ENCODE data around the gene ATF7. TPM values are rescaled to one million over a fixed set of nuclear protein-coding genes. Genes with fewer than 3 reads are reported as not detected.
"Not testable (repeated sequence)": the region's sequence is repeated elsewhere in the genome, so short reads cannot be mapped to it uniquely, and the experiment has no call there.

Gene ATF7
- total RNA-seq, 2 donors from 2014 or later = 58.1 to 61.2 TPM

DNA sequence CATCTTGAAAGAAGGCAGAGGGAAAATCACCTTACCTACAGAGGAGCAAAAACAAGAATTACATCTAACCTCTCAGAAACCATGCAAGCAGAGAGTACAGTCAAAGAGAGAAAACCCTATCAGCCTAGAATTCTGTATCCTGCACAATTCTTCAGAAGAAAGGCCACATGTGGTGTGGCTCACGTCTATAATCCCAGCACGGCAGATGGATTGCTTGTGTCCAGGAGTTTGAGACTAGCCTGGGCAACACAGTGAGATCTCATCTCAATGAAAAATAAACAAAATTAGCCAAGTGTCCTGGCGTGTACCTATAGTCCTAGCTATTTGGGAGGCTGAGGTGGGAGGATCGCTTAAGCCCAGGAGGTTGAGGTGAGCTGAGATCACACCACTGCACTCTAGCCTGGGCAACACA is 48.2 kb downstream of the ATF7 start:
- DNase-seq (ENCODE audit: low spot score) = no peak

DNA sequence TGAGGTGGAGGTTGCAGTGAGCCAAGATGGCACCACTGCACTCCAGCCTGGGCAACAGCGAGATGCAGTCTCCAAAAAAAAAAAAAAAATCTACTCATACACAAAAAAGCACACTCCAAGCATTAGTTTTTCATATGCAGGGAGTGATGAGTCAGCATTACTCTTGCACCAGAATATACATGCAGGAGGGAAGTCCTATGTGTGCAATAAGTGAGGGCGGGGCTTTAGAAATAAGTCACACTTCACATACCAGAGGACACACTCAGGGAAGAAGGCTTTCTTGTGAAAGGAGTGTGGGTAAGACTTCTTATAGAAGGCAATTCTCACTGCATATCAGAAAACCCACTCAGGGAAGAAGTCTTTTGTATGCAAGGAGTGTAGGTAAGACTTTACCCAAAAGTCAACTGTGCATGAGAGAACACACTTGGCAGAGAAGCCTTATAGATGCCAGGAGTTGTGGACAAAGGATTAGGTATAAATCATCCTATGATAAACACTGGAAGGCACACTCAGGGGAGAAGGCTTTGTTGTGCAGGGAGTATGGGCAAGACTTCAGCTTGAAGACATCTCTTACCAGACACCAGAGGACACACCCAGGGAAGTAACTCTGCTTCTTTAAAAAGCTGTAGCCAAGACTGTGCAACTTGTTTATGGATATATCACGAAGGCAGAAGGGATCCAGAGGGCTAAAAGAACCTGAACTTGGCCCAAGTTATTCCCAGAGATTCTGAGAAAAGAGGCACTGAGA is 50.5 kb downstream of the ATF7 start:
- intact Hi-C loops (cut with DNase I) = no loop called here
- no peak for DNase-seq (ENCODE audit: low spot score)

More for the DNA sequence above, 48.2 kb downstream of the ATF7 start:
- intact Hi-C loops (cut with DNase I) = no loop called here

DNA sequence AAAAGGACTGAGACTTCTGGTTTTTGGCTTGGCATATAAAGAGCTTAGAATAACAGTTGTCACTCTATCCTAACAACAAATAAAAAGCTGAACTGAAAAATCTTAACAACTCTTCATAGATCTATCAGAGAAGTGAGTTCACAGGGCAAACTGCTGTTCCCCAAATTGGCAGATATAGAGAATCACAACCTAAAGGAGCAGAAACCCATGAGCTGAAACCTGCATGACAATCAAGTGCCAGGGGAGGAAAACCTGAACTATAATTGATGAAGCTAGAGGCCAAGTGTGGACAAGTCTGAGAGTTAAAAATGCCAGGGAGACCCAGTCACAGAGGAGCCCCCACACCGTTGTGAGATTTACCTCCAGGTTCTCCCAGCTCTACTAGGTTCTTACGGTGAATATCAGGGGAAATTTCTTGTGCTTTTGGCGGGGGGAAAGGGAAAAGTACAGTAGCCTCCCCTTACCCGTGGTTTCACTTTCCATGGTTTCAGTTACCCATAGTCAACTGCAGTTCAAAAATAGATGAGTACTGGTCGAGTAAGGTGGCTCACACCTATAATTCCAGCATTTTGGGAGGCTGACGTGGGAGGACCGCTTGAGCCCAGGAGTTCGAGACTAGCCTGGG is 53.9 kb downstream of the ATF7 start:
- intact Hi-C loops (cut with DNase I) = no loop called here
- no peak for DNase-seq (ENCODE audit: low spot score)

DNA sequence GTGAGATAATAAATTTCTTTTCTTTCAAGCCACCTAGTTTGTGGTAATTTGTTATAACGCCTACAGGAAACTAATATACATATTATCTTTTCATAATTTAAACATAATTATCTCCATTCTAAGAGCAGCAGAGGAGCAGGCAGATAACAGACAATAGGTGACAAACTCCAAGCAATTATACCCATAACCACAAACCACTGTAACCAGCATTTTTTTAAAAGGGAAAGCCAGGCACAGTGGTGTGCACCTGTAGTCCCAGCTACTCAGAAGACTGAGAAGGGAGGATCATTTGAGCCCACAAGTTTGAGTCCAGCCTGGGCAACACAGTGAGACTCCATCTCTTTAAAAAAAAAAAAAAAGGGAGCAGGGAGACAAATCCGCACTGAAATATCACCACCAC is 54.9 kb downstream of the ATF7 start:
- DNase-seq (ENCODE audit: low spot score) = no peak
- intact Hi-C loops (cut with DNase I) = no loop called here

DNA sequence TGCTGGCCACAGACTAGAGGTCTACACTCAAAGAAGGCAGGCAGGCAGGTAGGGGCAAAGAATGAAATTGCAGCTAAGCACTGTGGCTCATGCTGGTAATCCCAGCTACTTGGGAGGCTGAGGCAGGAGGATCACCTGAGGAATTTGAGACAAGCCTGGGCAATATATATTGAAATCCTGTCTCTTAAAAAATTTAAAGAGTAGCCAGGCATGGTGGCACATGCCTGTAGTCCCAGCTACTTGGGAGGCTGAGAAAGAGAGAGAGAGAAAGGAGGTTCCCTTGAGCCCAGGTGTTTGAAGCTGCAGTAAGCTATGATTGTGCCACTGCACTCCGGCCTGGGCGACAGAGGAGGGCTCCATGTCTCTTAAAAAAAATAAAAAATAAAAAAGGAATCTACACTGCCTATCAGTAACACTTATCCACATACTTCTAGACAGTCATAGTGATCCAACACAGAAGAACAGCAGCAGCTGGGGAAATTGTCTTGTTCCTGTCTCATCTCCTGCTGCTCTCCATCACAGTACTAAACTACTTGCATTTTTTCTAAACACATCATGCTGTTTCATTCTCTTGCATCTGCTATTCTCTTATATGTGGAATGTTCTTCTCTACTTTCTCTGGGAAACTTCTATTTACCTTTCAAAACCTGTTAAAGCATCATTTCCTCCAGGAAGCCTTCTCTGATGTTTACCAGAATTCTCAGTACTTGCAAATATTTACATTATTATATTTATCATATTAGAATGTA is 57.2 kb downstream of the ATF7 start:
- intact Hi-C loops (cut with DNase I) = loop anchor here in 1 of 2 donors (10.0 kb wide), 1 partner anchor 46 kb away; no protein-coding TSS in a partner anchor
- DNase-seq (ENCODE audit: low spot score) = no peak

DNA sequence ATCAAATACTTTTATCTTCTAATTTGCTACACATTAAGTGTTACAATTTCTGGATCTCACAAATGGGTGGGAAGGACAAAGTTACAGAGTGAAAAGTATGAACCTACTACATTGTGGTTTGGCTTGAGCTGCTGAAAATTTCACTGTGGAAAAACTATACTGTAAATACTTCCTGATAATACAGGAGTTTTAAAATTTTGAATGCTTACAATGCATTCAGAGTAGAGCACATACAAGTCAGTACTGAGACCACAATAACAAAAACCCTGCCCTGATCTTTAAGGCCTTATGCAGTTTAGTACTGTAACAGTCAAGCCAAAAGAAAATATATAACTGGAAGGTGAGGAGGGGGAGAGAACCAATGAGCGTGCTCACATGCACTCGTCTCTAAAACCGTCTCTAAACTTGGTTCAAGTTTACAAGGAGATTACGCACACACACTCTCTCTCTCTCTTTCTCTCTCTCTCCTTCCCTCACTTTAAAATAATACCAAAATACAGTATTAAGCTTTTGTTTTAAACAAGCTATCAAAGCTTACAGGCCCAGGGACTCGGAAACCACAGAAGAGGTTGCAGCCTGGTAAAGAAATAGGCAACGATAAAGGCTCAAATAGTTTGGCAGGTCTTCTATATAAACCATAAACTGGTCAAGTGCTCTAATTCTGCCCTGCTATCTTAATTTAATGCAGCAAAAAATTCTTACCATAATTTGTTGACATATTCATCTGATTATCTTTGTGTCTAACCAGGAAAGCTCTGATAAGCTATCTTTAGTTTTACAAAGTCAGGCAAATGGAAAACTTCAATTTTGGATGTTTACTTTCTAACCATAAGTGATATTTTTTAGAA is 58.0 kb downstream of the ATF7 start:
- intact Hi-C loops (cut with DNase I) = loop anchor here in 1 of 2 donors (10.0 kb wide), 1 partner anchor 47 kb away; no protein-coding TSS in a partner anchor
- DNase-seq (ENCODE audit: low spot score) = no peak

DNA sequence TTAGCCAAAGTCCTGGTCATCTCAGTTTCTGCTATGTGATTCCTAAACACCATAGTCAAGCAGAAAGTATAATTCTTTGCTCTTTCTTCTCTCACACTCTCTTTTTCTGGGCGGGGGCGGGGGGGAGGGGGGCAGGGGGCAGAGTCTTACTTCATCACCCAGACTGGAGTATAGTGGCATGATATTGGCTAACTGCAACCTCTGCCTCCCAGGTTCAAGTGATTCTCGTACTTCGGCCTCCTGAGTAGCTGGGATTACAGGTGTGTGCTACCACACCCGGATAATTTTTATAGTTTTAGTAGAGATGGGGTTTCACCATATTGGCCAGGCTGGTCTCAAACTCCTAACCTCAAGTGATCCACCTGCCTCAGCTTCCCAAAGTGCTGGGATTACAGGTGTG is 60.8 kb downstream of the ATF7 start:
- DNase-seq (ENCODE audit: low spot score) = not testable (repeated sequence)
- intact Hi-C loops (cut with DNase I) = loop anchor here in 1 of 2 donors (10.0 kb wide), 1 partner anchor 49 kb away; no protein-coding TSS in a partner anchor

DNA sequence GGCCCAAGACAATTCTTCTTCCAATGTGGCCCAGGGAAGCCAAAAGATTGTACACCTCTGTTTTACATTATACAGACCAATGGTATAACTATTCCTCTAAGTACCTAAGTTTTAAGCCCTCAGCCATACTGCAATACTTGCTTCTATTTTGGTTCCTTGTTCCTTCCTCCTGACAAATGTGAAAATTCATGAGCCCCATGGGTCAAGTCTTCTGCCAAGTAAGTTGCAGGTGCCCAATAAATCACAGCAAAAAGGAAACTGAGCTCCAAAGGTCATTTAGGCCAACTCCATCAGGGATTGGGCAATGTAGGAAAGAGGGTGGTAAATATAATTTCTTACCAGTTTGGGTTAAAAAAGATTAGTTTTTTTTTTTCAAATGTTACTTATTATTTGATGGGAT is 61.2 kb downstream of the ATF7 start:
- intact Hi-C loops (cut with DNase I) = loop anchor here in 1 of 2 donors (10.0 kb wide), 1 partner anchor 50 kb away; no protein-coding TSS in a partner anchor
- DNase-seq (ENCODE audit: low spot score) = no peak

DNA sequence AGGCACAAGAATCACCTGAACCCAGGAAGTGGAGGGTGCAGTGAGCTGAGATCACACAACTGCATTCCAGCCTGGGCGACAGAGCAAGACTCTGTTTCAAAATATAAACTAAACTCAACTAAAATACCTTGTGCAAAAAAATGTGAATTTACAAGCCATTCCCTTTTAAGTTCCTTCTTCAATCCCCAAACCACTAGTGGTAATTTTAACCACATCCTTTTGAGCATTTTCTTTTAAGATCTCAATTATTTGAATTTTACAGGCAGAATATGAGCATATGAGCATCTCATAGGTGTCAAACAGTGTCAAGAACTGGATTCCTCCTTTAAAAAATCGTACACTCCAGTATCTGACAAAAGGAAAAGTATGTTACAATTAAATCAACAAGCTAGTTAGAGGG is 61.9 kb downstream of the ATF7 start:
- intact Hi-C loops (cut with DNase I) = loop anchor here in 1 of 2 donors (10.0 kb wide), 1 partner anchor 51 kb away; no protein-coding TSS in a partner anchor
- DNase-seq (ENCODE audit: low spot score) = no peak

DNA sequence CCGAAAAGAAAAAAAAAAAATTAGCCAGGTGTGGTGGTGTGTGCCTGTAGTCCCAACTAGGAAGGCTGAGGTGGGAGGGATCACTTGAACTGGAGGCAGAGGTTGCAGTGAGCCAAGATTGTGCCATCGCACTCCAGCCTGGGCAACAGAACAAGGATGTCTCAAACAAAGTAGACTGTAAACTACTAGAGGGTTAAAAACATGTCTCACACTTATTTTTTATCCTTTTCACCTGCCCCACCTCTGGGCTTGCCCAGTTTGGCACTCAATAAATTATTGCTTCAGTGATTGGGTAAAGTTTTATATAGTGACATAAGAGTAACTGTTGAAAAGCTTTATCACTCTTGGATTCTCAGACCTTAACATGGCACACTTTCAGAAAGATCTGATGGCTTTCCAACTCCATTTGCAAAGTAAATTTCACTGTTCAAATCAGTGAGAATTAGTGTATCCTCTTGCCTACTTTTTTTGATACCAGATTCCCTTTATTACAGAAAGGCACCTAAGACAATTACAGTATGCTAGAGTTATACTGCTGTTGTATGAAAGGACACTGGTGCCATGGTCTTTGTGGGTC is 62.6 kb downstream of the ATF7 start:
- no peak for DNase-seq (ENCODE audit: low spot score)
- intact Hi-C loops (cut with DNase I) = loop anchor here in 1 of 2 donors (10.0 kb wide), 1 partner anchor 51 kb away; no protein-coding TSS in a partner anchor

DNA sequence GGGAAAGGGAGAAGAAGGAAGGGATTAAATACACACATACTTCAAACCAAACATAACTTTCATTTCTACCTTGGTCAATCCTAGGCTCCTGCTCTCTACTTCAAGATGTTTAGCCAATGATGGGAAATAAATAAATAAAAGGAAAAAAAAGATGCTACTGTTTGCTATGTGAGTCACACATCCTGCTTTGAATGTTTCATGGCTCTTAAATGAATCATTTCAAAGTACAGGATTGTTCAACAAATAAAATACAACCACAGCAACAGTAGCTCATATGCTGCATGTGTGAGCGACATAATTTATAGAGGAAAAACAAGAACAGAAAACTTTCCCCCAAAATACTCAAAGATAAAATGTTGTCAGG is 64.6 kb downstream of the ATF7 start:
- intact Hi-C loops (cut with DNase I) = loop anchor here in 1 of 2 donors (10.0 kb wide), 1 partner anchor 53 kb away; no protein-coding TSS in a partner anchor
- no peak for DNase-seq (ENCODE audit: low spot score)

DNA sequence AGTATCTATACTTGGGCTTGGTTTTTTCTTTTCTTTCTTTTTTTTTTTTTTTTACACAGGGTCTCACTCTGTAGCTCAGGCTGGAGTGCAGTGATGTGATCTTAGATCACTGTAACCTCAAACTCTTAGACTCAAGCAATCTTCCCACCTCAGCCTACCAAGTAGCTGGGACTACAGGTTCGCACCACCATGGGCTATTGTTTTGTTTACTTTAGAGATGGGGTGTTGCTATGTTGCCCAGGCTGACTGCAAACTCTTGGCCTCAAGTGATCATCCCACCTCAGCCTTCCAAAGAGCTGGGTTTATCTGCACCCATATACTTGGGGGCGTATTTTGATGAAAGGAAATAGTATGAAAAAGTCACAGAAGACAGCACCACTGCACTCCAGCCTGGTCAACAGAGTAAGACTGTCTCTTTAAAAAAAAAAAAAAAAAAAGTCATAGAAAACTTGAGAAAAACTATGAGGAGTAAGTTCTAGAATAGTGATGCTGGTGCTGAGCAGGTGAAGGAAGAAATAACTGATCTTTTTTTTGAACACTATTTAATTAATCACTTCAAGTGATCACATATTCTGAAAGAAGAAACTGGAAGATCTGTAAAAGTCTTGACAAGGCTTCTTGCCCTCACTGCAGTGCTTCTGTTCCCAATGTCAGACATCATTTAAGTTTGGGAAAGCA is 65.1 kb downstream of the ATF7 start:
- intact Hi-C loops (cut with DNase I) = loop anchor here in 1 of 2 donors (10.0 kb wide), 1 partner anchor 54 kb away; no protein-coding TSS in a partner anchor
- DNase-seq (ENCODE audit: low spot score) = no peak

DNA sequence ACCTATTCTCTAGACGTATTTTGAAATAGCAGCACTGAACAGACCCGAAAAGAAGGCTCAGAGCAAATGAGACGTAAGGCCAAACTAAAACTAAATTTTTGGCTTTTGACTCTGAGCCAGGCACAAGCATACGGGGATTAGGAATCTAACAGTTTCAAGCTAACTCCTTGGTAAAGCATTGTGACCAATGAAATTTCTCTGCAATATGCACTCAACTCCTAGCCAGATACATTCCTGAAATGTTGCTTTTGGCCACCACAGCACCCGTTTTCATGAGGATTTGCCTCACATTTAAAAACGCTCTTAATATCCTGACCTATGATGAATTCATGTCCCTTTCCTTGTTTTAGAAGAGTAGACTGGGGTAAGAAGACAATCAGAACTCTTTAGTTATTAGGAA is 65.8 kb downstream of the ATF7 start:
- intact Hi-C loops (cut with DNase I) = loop anchor here in 1 of 2 donors (10.0 kb wide), 1 partner anchor 54 kb away; no protein-coding TSS in a partner anchor
- DNase-seq (ENCODE audit: low spot score) = no peak

DNA sequence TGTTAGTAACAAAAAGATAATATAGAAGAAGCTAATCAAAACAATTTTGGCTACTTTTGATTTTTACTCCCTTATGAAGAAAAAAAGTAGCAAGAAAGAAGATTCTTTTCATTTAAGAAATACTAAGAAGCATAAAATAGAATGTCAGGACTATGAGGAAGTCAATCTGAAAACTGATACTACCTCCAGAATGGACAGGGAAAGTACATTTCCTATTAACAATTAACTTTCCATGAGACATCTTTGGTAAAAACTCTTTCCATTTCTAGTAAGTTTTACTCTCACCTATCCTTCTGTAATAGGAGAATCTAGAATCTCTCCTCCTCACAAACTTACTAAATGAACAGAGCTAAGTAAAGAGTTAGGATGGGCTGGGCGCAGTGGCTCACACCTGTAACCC is 67.6 kb downstream of the ATF7 start:
- intact Hi-C loops (cut with DNase I) = no loop called here
- DNase-seq (ENCODE audit: low spot score) = no peak

DNA sequence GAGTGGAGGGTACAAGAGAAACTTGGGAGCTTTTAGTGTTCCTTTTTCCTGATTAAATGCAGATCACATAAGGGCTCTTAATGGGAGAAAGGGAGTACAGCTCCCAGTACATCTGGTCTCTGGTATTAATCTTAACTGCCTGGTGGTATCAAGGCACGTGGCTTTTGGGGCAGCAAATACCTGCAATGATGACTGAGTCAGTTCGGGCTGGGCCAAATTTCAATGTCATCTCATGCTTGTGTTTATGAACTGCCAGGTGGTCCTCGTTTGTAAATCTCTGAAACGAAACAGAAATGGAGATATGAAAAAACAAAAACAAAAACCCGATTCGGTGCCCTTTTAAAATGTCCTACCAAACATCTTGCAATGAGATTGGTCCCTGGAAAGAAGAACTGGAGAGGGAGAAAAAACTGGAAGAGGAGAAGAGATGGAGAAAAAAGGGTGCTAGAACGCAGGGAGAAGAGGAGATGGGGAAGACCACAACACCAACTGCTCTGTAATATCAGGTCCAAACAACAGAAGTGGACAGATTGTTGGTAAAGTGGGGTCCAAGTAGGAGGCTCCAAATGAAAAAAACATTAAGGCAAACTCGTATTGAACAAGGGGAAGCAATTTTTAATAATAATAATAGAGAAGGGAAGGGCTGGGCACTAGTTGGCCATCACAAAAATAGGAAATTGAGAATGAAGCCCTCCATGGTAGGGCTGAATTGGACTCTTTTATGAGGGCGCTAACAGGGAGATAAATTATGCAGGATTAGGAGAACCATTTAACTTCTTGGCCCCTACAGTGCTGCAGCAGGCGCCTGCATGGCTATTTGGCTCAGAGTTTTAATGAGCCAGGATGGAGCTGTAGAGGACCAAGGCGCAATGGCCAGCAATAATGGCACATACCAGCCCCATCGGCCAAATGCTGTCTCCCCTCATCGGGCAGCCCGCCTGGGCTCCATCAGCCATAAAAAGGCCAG is 73.5 kb downstream of the ATF7 start:
- intact Hi-C loops (cut with DNase I) = no loop called here
- no peak for DNase-seq (ENCODE audit: low spot score)

DNA sequence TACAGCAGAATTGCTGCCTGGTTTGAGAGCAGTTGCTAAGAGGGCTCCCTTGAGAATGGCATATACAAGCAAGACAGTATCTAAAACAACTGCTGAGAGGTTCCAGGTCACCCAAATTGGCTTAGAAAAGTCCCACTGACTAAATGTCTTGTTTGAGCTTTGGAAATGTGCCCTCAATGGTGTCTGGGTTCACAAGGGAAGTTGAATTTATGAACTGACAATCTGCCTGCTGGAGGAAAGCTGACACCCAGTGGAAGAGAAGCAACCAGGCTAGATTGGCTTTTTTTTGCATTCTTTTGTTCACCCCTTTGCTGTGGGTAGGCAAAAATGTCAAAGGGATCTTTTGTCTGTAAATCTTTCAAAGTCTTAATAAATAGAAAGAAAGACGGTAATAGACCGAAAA is 74.3 kb downstream of the ATF7 start:
- intact Hi-C loops (cut with DNase I) = no loop called here
- DNase-seq (ENCODE audit: low spot score) = no peak

DNA sequence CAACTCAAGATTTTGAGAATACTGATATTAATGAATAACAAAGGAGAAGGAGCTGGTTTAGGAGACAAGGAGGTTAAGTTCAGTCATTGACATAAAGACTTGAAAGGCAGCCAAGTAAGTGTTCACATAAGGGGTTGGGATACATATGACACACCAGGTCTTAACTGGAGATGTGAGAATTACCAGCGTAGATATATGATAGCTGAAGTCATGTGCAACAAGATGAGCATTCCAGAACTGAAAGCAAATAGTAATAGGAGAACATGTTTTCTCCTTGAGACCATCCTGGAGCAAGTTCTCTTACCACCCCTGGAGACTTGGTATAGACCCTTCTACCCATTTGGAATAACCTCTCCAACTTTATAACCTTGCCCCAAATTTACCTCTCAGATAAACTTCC is 75.6 kb downstream of the ATF7 start:
- DNase-seq (ENCODE audit: low spot score) = no peak
- intact Hi-C loops (cut with DNase I) = no loop called here

All from posterior vena cava (tissue), 2 donors.